ENCODE results near the gene ZNF566. TPM values are rescaled to one million over a fixed set of nuclear protein-coding genes. Genes with fewer than 3 reads are reported as not detected.

ZNF566 gene
- total and polyA plus RNA-seq, 12 donors = 7.4 to 20.9 (median 12.2) TPM

- Histone ChIP-seq H3K9me3 (replicated peaks in 1 of 3) (peaks cover 11 to 97% (median 42%) of the 10 kb centered on the region in 3 donors), H3K4me3 (peak overlapping the region in 1 of 4 donors; percentile 25), H3K27ac (no peak overlapping the region), H3K4me1 (replicated peaks in 1 of 2) (no peaks in the 10 kb centered on the region), H3K27me3 (no peaks in the 10 kb centered on the region), H3K36me3 (replicated peaks in 1 of 2) (peaks cover 6 to 12% of the 10 kb centered on the region in 2 donors)
- 96 to 100% (median 97%) methylated on average over 2 of the region's 2 CpGs for WGBS, 4 donors
- DNase-seq = no peak
- TF ChIP-seq POLR2A (IDR thresholded peaks at IDR 0.05) (no peak), CTCF (IDR thresholded peaks at IDR 0.05) (no peak)
- intact Hi-C loops (cut with DNase I) = no loop called here
These were observed 24.8 kb upstream of the ZNF566 start for GRCh38 chr19:36514012-36514612.

- no peaks in the 10 kb centered on the region for H3K27me3 ChIP-seq
- TF ChIP-seq POLR2A (IDR thresholded peaks at IDR 0.05) = no peak
- TF ChIP-seq CTCF (IDR thresholded peaks at IDR 0.05) = no peak
- H3K27ac ChIP-seq = no peak overlapping the region
- 86 to 96% (median 87%) methylated on average over 3 of the region's 3 CpGs for WGBS, 4 donors
- intact Hi-C loops (cut with DNase I) = no loop called here
- H3K4me1 ChIP-seq (replicated peaks in 1 of 2) = no peaks in the 10 kb centered on the region
- no peaks in the 10 kb centered on the region for H3K36me3 ChIP-seq (replicated peaks in 1 of 2)
- no peak for DNase-seq
- H3K4me3 ChIP-seq = no peak overlapping the region
- peaks cover 0 to 47% (median 18%) of the 10 kb centered on the region in 3 donors for H3K9me3 ChIP-seq (replicated peaks in 1 of 3)
These were observed 19.0 kb upstream of the ZNF566 start for GRCh38 chr19:36508325-36508724.

GRCh38 chr19:36501973-36502372 lies 12.6 kb upstream of the ZNF566 start:
- intact Hi-C loops (cut with DNase I) = no loop called here
- 87 to 96% (median 93%) methylated on average over 5 of the region's 5 CpGs for WGBS, 4 donors
- H3K36me3 ChIP-seq (replicated peaks in 1 of 2) = no peaks in the 10 kb centered on the region
- H3K9me3 ChIP-seq (replicated peaks in 1 of 3) = peaks cover 0 to 31% (median 0%) of the 10 kb centered on the region in 3 donors
- H3K27ac ChIP-seq = no peak overlapping the region
- H3K4me1 ChIP-seq (replicated peaks in 1 of 2) = no peaks in the 10 kb centered on the region
- no peak for TF ChIP-seq POLR2A (IDR thresholded peaks at IDR 0.05)
- no peak for TF ChIP-seq CTCF (IDR thresholded peaks at IDR 0.05)
- no peaks in the 10 kb centered on the region for H3K27me3 ChIP-seq
- DNase-seq = no peak
- H3K4me3 ChIP-seq = no peak overlapping the region

- intact Hi-C loops (cut with DNase I) = loop anchor here in 1 of 2 donors (10.0 kb wide), 1 partner anchor 302 kb away; no protein-coding TSS in a partner anchor
- peaks cover 0 to 15% (median 0%) of the 10 kb centered on the region in 3 donors for H3K9me3 ChIP-seq (replicated peaks in 1 of 3)
- WGBS, 4 donors = 83 to 90% (median 89%) methylated on average over 12 to 17 of the region's 17 CpGs
These were observed 7.6 kb upstream of the ZNF566 start for GRCh38 chr19:36497001-36497400.

More at GRCh38 chr19:36497001-36497400, 7.6 kb upstream of the ZNF566 start:
- Histone ChIP-seq H3K27ac (no peak overlapping the region), H3K4me1 (replicated peaks in 1 of 2) (no peaks in the 10 kb centered on the region), H3K4me3 (no peak overlapping the region), H3K36me3 (replicated peaks in 1 of 2) (no peaks in the 10 kb centered on the region), H3K27me3 (no peaks in the 10 kb centered on the region)
- no peak for TF ChIP-seq POLR2A (IDR thresholded peaks at IDR 0.05)
- no peak for TF ChIP-seq CTCF (IDR thresholded peaks at IDR 0.05)
- DNase-seq = no peak
